Fibroblast of lung (primary cell): ENCODE data around the gene IER3. TPM values are rescaled to one million over a fixed set of nuclear protein-coding genes. Genes with fewer than 3 reads are reported as not detected.

Experiments
- DNase-seq, 2 donors: peaks; one replicate each; pipeline versions ENCODE4 v3.0.0 to v3.0.0-alpha.2; 2010; ENCODE audit warnings: low read depth in 2 of 2
- H2AFZ ChIP-seq: 2 replicates; pipeline ENCODE4 v1.5.1; 2012; ENCODE audit warnings: low read length, control low read depth, inconsistent platforms
- H3K27ac ChIP-seq: 2 replicates; pipeline ENCODE4 v1.5.1; 2011; ENCODE audit warnings: low read length, control low read depth; ENCODE audit not compliant: insufficient read depth
- H3K27me3 ChIP-seq: 2 replicates; pipeline ENCODE4 v1.5.1; 2011; ENCODE audit warnings: mild to moderate bottlenecking, low read length; ENCODE audit not compliant: control insufficient read depth, insufficient read depth
- H3K36me3 ChIP-seq: 2 replicates; pipeline ENCODE4 v1.5.1; 2011; ENCODE audit warnings: low read length; ENCODE audit not compliant: control insufficient read depth, insufficient read depth
- H3K4me1 ChIP-seq: 2 replicates; pipeline ENCODE4 v1.5.1; 2011; ENCODE audit warnings: low read length; ENCODE audit not compliant: control insufficient read depth, insufficient read depth; ENCODE audit errors: extremely low read depth
- H3K4me2 ChIP-seq: 2 replicates; pipeline ENCODE4 v1.5.1; 2011; ENCODE audit warnings: low read length, control low read depth; ENCODE audit not compliant: insufficient read depth; ENCODE audit errors: extremely low read depth
- H3K4me3 ChIP-seq, 4 experiments: fragments of 200-600 bp in 1 of 4; sonication (generic) in 1 of 4; replicated peaks in 1 of 4; 2 replicates each; pipeline ENCODE4 v1.5.1; 2011 to 2016; ENCODE audit warnings: low read length in 4 of 4, low read depth in 3 of 4, mild to moderate bottlenecking in 3 of 4, control low read depth in 2 of 4, inconsistent platforms in 1 of 4, mixed read lengths in 1 of 4; ENCODE audit not compliant: insufficient read depth in 1 of 4; ENCODE audit errors: control extremely low read depth in 1 of 4
- H3K79me2 ChIP-seq: 2 replicates; pipeline ENCODE4 v1.5.1; 2012; ENCODE audit warnings: mild to moderate bottlenecking, low read length, inconsistent platforms; ENCODE audit not compliant: control insufficient read depth, insufficient read depth
- H3K9ac ChIP-seq: 2 replicates; pipeline ENCODE4 v1.5.1; 2011; ENCODE audit warnings: mild to moderate bottlenecking, low read length, control low read depth; ENCODE audit not compliant: insufficient read depth
- H3K9me3 ChIP-seq: 2 replicates; pipeline ENCODE4 v1.5.1; 2012; ENCODE audit warnings: low read depth, low read length; ENCODE audit not compliant: control insufficient read depth, insufficient read depth
- H4K20me1 ChIP-seq: 2 replicates; pipeline ENCODE4 v1.5.1; 2011; ENCODE audit warnings: low read length; ENCODE audit not compliant: control insufficient read depth, insufficient read depth; ENCODE audit errors: extremely low read depth
- EZH2 ChIP-seq: IDR thresholded peaks from 2 replicates; pipeline ENCODE4 v1.5.1; 2012; ENCODE audit warnings: low read length, control low read depth, mild to moderate bottlenecking; ENCODE audit errors: missing control alignments
- polyA plus RNA-seq, 2 donors: library from polyadenylated mRNA; depleted of rRNA in 1 of 2; stranded (reverse) in 1 of 2; unstranded in 1 of 2; fragments of >200 nt; gene quantifications; 2 replicates each; pipeline ENCODE4 v1.2.1, GENCODE V29; 2011 to 2012; ENCODE audit warnings: missing spikeins in 1 of 2
- total RNA-seq: library from RNA; depleted of rRNA; stranded (reverse); fragments of >200 nt; gene quantifications from 2 replicates; pipeline ENCODE4 v1.2.1, GENCODE V29; 2014
- TF ChIP-seq, protein P1 (sequence below), 2 donors: IDR thresholded peaks in 1 of 2; conservative IDR thresholded peaks in 1 of 2; 1 replicate in 1 of 2; 2 replicates in 1 of 2; pipeline ENCODE4 v1.5.1; 2011 to 2012; ENCODE audit warnings: low read length in 2 of 2, control low read depth in 1 of 2, inconsistent platforms in 1 of 2, low read depth in 1 of 2, mild to moderate bottlenecking in 1 of 2

IER3 gene
- total and polyA plus RNA-seq, 2 donors (not counting 1 experiment from before 2014, with no cell fraction given): 34.2 to 43.3 TPM

DNA sequence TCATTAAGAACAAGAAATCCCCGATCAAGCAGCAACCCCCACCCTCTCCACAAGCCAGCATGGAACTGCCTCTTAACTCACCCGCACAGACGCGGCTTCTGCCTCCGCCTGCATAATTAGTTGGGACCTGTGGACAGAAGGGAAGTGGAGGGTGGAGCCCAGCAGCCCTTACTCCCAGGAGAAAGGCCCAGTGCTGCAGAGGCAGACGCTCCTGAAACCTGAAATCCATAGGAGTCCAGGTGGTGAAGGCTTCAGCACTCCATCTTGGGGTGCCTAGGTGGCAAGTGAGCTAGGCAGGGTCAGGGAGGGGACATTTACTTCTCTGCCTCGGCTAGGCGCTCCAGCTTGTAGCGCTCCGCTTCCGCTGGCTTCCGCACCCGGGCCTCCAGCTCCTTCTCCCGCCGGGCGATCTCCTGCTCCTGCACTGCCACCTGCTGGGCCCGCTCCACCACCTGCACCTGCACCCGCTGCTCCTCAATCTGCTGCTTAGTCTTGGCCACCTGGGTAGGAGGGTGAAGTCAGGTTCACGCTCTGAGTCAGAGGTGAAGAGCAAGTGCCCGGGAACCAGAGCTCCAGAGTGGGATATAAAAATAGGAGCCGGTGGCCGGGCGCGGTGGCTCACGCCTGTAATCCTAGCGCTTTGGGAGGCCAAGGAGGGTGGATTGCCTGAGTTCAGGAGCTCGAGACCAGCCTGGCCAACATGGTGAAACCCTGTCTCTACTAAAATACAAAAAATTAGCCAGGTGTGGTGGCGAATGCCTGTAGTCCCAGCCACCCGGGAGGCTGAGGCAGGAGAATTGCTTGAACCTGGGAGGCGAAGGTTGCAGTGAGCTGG is 13.5 kb downstream of the IER3 start:
- H2AFZ ChIP-seq: no peak overlapping the region
- H3K4me2 ChIP-seq: no peak overlapping the region
- peaks cover 15% of the 10 kb centered on the region for H3K36me3 ChIP-seq
- H3K4me1 ChIP-seq: peaks cover under 1% of the 10 kb centered on the region
- no peak overlapping the region for H3K9ac ChIP-seq
- DNase-seq: peak; percentile 49 to 65
- no peak overlapping the region for H3K27ac ChIP-seq
- no peaks in the 10 kb centered on the region for H3K27me3 ChIP-seq
- H3K4me3 ChIP-seq: no peak overlapping the region
- no peaks in the 10 kb centered on the region for H3K9me3 ChIP-seq
- no peak for TF ChIP-seq EZH2
- TF ChIP-seq, protein P1, sequence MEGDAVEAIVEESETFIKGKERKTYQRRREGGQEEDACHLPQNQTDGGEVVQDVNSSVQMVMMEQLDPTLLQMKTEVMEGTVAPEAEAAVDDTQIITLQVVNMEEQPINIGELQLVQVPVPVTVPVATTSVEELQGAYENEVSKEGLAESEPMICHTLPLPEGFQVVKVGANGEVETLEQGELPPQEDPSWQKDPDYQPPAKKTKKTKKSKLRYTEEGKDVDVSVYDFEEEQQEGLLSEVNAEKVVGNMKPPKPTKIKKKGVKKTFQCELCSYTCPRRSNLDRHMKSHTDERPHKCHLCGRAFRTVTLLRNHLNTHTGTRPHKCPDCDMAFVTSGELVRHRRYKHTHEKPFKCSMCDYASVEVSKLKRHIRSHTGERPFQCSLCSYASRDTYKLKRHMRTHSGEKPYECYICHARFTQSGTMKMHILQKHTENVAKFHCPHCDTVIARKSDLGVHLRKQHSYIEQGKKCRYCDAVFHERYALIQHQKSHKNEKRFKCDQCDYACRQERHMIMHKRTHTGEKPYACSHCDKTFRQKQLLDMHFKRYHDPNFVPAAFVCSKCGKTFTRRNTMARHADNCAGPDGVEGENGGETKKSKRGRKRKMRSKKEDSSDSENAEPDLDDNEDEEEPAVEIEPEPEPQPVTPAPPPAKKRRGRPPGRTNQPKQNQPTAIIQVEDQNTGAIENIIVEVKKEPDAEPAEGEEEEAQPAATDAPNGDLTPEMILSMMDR (conservative IDR thresholded peaks at IDR 0.05 in 1 of 2, IDR thresholded peaks at IDR 0.05 in 1 of 2; ENCODE audit: low read depth in 1 of 2, low read length in 2 of 2): peak in 1 of 2 donors; percentile 45
- H3K79me2 ChIP-seq: peaks cover 2% of the 10 kb centered on the region
- no peaks in the 10 kb centered on the region for H4K20me1 ChIP-seq

DNA sequence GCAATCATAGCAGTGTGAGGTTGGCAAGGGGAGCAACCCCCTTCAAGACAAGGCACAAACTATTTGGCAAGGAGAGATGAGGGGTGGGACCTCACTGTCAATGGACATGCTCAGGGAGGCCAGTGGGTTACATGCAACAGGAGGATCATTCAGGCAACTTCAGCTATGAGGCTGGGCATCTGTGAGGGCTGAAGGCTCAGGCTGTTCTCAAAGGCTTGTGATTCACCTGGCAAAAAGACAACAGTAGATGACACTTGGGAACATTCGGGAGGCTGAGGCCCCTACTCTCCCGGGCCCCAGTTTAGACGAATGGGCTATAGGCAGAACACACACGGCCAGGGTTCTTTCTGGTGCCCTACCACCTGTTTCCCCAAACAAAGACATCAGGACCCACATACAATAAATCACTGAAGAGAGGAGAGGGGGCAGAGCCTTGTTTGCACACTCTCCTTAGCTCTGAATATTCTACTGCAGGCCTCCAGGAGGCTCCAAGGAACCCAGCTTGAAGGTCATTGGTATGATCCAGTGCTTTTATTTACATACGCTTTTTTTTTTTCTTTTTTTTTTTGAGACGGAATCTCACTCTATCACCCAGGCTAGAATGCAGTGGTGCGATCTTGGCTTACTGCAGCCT is 16.3 kb downstream of the IER3 start:
- DNase-seq: peak; percentile 59 to 73
- peaks cover 21% of the 10 kb centered on the region for H3K36me3 ChIP-seq

More for the DNA sequence above, 16.3 kb downstream of the IER3 start:
- H3K27me3 ChIP-seq: no peaks in the 10 kb centered on the region
- H3K9ac ChIP-seq: no peak overlapping the region
- peaks cover 14% of the 10 kb centered on the region for H3K4me1 ChIP-seq
- no peak overlapping the region for H2AFZ ChIP-seq
- H3K4me3 ChIP-seq: no peak overlapping the region
- H3K27ac ChIP-seq: peak overlapping the region; percentile 15
- TF ChIP-seq, protein P1 (conservative IDR thresholded peaks at IDR 0.05 in 1 of 2, IDR thresholded peaks at IDR 0.05 in 1 of 2; ENCODE audit: low read depth in 1 of 2, low read length in 2 of 2): peak; percentile 46 to 54
- no peak for TF ChIP-seq EZH2
- peaks cover 26% of the 10 kb centered on the region for H3K79me2 ChIP-seq
- H3K4me2 ChIP-seq: no peak overlapping the region
- no peaks in the 10 kb centered on the region for H3K9me3 ChIP-seq
- peaks cover 2% of the 10 kb centered on the region for H4K20me1 ChIP-seq
